NCI-H2196 treated with DMSO at 0.1 percent for 48 hours (cell line): Measurements from ENCODE around the gene GOLGA8B.
"Not testable (repeated sequence)": the region's sequence is repeated elsewhere in the genome, so short reads cannot be mapped to it uniquely, and the experiment has no call there.

ENCODE experiments used
- DNase-seq: peaks from one replicate; lab custom pipeline; 2025; ENCODE audit not compliant: unreplicated experiment; lab: John Stamatoyannopoulos, UW

Gene GOLGA8B

GRCh38 chr15:34564711-34565110, 18.7 kb downstream of the GOLGA8B start:
- DNase-seq = not testable (repeated sequence)

- not testable (repeated sequence) for DNase-seq
Observed at GRCh38 chr15:34560814-34561213, 22.6 kb downstream of the GOLGA8B start.

GRCh38 chr15:34559764-34560163, 23.7 kb downstream of the GOLGA8B start:
- DNase-seq = not testable (repeated sequence)

- not testable (repeated sequence) for DNase-seq
Observed at GRCh38 chr15:34555162-34555561, 28.3 kb downstream of the GOLGA8B start.

- not testable (repeated sequence) for DNase-seq
Observed at GRCh38 chr15:34554716-34555115, 28.7 kb downstream of the GOLGA8B start.

- not testable (repeated sequence) for DNase-seq
Observed at GRCh38 chr15:34554126-34554525, 29.3 kb downstream of the GOLGA8B start.

- not testable (repeated sequence) for DNase-seq
Observed at GRCh38 chr15:34550129-34550528, 33.3 kb downstream of the GOLGA8B start.

- DNase-seq = not testable (repeated sequence)
Observed at GRCh38 chr15:34549381-34549809, 34.1 kb downstream of the GOLGA8B start.

GRCh38 chr15:34543860-34544649, 39.4 kb downstream of the GOLGA8B start:
- not testable (repeated sequence) for DNase-seq

- not testable (repeated sequence) for DNase-seq
Observed at GRCh38 chr15:34535857-34536256, 47.6 kb downstream of the GOLGA8B start.
